Measurements from ENCODE around the gene NSMCE4A. TPM values are rescaled to one million over a fixed set of nuclear protein-coding genes. Genes with fewer than 3 reads are reported as not detected.

NSMCE4A gene
- polyA plus RNA-seq, 3 donors, result 34.6 to 47.2 (median 38.1) TPM

- Mint-ChIP-seq H3K4me1 (no peaks in the 10 kb centered on the region), H3K27ac (no peak overlapping the region)
- TF ChIP-seq, protein P1, sequence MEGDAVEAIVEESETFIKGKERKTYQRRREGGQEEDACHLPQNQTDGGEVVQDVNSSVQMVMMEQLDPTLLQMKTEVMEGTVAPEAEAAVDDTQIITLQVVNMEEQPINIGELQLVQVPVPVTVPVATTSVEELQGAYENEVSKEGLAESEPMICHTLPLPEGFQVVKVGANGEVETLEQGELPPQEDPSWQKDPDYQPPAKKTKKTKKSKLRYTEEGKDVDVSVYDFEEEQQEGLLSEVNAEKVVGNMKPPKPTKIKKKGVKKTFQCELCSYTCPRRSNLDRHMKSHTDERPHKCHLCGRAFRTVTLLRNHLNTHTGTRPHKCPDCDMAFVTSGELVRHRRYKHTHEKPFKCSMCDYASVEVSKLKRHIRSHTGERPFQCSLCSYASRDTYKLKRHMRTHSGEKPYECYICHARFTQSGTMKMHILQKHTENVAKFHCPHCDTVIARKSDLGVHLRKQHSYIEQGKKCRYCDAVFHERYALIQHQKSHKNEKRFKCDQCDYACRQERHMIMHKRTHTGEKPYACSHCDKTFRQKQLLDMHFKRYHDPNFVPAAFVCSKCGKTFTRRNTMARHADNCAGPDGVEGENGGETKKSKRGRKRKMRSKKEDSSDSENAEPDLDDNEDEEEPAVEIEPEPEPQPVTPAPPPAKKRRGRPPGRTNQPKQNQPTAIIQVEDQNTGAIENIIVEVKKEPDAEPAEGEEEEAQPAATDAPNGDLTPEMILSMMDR (IDR thresholded peaks at IDR 0.05), result no peak
Measured at GRCh38 chr10:122022276-122022675, 47.3 kb upstream of the NSMCE4A start.

DNA sequence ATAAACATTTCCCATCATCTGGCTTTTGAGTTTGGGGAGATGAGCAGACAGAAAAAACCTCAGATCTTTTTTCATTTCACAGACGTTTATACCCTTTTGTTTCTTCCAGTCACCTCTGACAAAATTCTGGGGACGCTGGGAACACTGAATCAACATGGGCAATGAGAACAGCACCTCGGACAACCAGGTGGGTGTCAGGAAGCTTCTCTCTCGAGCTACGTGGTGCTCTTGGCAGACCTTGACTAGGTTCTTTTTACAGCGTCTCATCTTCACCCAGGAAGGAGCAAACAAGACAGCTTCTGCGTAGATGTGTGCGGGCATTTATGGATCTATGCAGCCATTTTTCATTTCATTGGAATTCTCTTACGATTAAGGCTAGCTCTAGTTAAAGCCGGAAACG lies 46.8 kb upstream of the NSMCE4A start:
- no peak for DNase-seq
- Histone ChIP-seq H3K9me3 (replicated peaks in 1 of 2; ENCODE audit: control insufficient read depth in 1 of 2, insufficient read depth in 1 of 2, low read length in 2 of 2) (no peaks in the 10 kb centered on the region), H3K36me3 (replicated peaks in 1 of 2; ENCODE audit: control insufficient read depth in 1 of 2, insufficient read depth in 2 of 2, low read length in 2 of 2) (no peaks in the 10 kb centered on the region), H3K79me2 (ENCODE audit: insufficient read depth, low read length) (no peaks in the 10 kb centered on the region), H3K4me1 (ENCODE audit: control insufficient read depth in 1 of 2, insufficient read depth in 2 of 2, low read length in 2 of 2) (no peaks in the 10 kb centered on the region), H2AFZ (ENCODE audit: insufficient read depth, low read depth, low read length, poor library complexity, severe bottlenecking) (no peak overlapping the region), H4K20me1 (ENCODE audit: insufficient read depth, low read length) (no peaks in the 10 kb centered on the region), H3K27me3 (ENCODE audit: control insufficient read depth in 2 of 2, insufficient read depth in 2 of 2, low read length in 2 of 2) (peaks cover 0 to 13% of the 10 kb centered on the region in 2 donors), H3K27ac (ENCODE audit: low read depth in 1 of 2, low read length in 2 of 2) (no peak overlapping the region), H3K9ac (ENCODE audit: insufficient read depth, low read length, poor library complexity, severe bottlenecking) (no peak overlapping the region), H3K4me3 (replicated peaks in 1 of 3; ENCODE audit: low read depth in 2 of 3, low read length in 3 of 3) (no peak overlapping the region), H3K4me2 (replicated peaks; ENCODE audit: extremely low read depth, low read length, poor library complexity, severe bottlenecking) (no peak overlapping the region)
- 91% methylated on average over 7 of the region's 11 CpGs for WGBS (ENCODE audit: insufficient coverage)
- Mint-ChIP-seq H3K9me3 (peaks cover 0 to 2% (median 0%) of the 10 kb centered on the region in 7 donors), H3K4me1 (no peaks in the 10 kb centered on the region), H3K27ac (no peak overlapping the region), H3K4me3 (no peak overlapping the region), H3K27me3 (ENCODE audit: low read depth in 3 of 3) (peaks cover 16 to 20% (median 19%) of the 10 kb centered on the region in 3 donors), H3K36me3 (no peaks in the 10 kb centered on the region)
- intact Hi-C loops (cut with micrococcal nuclease), result no loop called here
- TF ChIP-seq, protein P1 (IDR thresholded peaks at IDR 0.05), result no peak

More at GRCh38 chr10:122022276-122022675, 47.3 kb upstream of the NSMCE4A start:
- H3K4me2 ChIP-seq (replicated peaks; ENCODE audit: extremely low read depth, low read length, poor library complexity, severe bottlenecking), result no peak overlapping the region
- H3K27ac ChIP-seq (ENCODE audit: low read depth in 1 of 2, low read length in 2 of 2), result no peak overlapping the region
- intact Hi-C loops (cut with micrococcal nuclease), result no loop called here
- Mint-ChIP-seq H3K4me3 (no peak overlapping the region), H3K9me3 (peaks cover 0 to 2% (median 0%) of the 10 kb centered on the region in 7 donors), H3K36me3 (no peaks in the 10 kb centered on the region), H3K27me3 (ENCODE audit: low read depth in 3 of 3) (peaks cover 15 to 19% (median 17%) of the 10 kb centered on the region in 3 donors)
- no peak overlapping the region for H3K4me3 ChIP-seq (replicated peaks in 1 of 3; ENCODE audit: low read depth in 2 of 3, low read length in 3 of 3)
- H3K4me1 ChIP-seq (ENCODE audit: control insufficient read depth in 1 of 2, insufficient read depth in 2 of 2, low read length in 2 of 2), result no peaks in the 10 kb centered on the region
- H3K36me3 ChIP-seq (replicated peaks in 1 of 2; ENCODE audit: control insufficient read depth in 1 of 2, insufficient read depth in 2 of 2, low read length in 2 of 2), result no peaks in the 10 kb centered on the region
- no peaks in the 10 kb centered on the region for H4K20me1 ChIP-seq (ENCODE audit: insufficient read depth, low read length)
- H3K79me2 ChIP-seq (ENCODE audit: insufficient read depth, low read length), result no peaks in the 10 kb centered on the region
- no peaks in the 10 kb centered on the region for H3K9me3 ChIP-seq (replicated peaks in 1 of 2; ENCODE audit: control insufficient read depth in 1 of 2, insufficient read depth in 1 of 2, low read length in 2 of 2)
- no peak overlapping the region for H3K9ac ChIP-seq (ENCODE audit: insufficient read depth, low read length, poor library complexity, severe bottlenecking)
- peaks cover 0 to 13% of the 10 kb centered on the region in 2 donors for H3K27me3 ChIP-seq (ENCODE audit: control insufficient read depth in 2 of 2, insufficient read depth in 2 of 2, low read length in 2 of 2)
- 100% methylated on average over 1 of the region's 4 CpGs for WGBS (ENCODE audit: insufficient coverage)
- H2AFZ ChIP-seq (ENCODE audit: insufficient read depth, low read depth, low read length, poor library complexity, severe bottlenecking), result no peak overlapping the region
- DNase-seq, result no peak
